GM18526 (cell line): ENCODE results near the gene TAS2R10.

Source experiments
- POLR2A ChIP-seq: IDR thresholded peaks from 3 replicates; pipeline ENCODE4 v1.6.1; 2011; ENCODE audit not compliant: insufficient read length; ENCODE audit errors: extremely low read depth

The TAS2R10 gene, protein sequence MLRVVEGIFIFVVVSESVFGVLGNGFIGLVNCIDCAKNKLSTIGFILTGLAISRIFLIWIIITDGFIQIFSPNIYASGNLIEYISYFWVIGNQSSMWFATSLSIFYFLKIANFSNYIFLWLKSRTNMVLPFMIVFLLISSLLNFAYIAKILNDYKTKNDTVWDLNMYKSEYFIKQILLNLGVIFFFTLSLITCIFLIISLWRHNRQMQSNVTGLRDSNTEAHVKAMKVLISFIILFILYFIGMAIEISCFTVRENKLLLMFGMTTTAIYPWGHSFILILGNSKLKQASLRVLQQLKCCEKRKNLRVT

DNA sequence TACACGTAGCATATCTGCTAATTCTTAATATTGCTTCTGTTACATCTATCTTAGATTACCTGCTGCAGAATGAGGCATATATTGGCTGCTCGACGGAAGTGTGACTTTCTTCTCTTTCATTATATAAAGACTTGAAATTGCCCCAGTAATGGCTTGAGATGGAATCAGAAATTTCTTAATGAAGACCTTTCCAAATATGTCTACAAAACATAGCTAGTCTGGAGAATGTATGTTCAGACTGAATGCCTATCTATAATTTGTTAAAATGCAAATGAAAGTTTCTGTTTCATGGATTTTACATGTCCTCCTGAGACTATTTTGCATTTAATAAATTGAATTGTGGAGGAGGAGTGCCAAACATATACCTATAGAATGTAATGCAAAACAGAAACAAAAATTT is at the start of gene TAS2R10:
Gene TAS2R10, minus strand, starts transcription at position 101 of the 400 bp plus-strand sequence. Its CDS starts 89 bp downstream, at position 12.
- TF ChIP-seq POLR2A = no peak

DNA sequence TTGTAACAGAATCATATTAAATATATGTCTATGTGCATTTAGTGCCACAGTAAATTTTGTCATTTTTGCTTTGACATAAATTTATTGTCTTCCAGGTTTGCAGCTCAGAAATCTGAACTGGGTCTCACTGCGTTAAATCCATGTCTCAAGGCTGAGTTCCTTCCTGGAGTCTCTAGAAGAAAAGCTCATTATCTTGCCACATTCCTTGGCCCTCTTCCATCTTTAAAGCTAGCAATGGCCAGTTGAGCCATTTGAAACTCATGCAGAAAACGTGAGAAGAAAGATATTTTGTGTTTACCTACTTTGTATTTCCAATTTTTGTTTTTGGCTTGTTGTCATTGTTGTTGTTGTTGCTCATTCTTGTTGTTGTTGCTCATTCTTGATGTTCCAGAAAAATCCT is 47.2 kb upstream of the TAS2R10 start:
- TF ChIP-seq POLR2A = no peak

DNA sequence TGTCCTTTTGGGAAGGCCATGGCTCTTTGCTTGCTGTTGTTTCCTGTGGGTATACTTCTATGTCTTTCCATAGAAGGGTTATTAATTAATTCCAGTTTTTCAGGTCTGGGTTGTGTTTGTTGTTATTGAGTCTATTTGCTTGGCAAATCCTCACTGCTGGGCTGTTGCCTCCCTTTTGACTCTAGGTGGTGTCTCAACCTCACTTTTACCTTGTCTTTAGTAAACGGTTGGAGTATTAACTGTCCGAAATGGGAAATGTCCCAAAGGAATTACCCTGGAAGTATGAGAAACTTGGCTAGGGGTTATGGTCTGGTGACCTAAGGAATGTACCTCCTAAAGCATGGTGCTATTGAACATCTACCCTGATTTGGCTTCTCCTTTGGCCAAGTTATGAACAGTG is 41.2 kb upstream of the TAS2R10 start:
- TF ChIP-seq POLR2A = no peak

DNA sequence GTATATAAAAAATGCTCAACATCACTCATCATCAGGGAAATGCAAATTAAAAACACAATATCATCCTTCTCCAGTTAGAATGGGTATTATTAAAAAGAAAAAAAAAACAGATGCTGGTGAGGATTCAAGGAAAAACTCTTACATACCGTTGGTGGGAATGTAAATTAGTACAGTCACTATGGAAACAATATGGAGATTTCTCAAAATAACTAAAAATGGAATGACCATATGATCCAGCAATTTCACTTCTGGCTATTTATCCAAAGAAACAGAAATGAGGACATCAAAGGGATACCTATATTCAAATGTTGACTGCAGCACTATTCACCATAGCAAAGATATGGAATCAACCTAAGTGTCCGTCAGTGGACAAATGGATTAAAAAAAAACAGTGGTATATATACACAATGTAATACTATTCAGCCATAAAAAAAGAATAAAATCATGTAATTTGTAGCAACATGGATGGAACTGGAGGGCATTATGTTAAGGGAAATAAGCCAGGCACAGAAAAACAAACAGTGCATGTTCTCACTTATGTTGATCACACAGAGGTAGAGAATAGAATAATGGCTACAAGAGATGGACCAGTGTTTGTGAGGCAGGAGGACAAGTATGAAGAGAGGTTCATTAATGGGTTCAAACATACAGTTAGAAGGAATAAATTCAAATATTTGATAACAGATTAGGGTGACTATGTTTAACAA is 37.5 kb upstream of the TAS2R10 start:
- no peak for TF ChIP-seq POLR2A

DNA sequence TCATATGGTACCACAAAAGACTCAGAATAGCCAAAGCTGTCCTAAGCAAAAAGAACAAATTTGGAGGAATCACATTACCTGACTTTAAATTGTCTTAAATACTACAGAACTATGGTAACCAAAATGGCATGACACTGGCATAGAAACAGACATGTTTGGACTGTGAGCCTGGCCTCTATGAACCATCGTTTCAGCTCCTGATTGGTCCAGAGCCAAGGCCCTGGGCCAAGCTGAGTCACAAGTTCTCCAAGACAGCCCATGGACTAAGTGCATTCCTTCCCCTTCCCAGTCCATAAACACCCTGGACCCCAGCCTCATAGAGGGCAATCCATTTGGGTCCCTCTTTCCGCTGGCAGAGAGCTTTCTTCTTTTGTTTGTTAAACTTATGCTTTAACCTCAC is 35.2 kb upstream of the TAS2R10 start:
- no peak for TF ChIP-seq POLR2A

DNA sequence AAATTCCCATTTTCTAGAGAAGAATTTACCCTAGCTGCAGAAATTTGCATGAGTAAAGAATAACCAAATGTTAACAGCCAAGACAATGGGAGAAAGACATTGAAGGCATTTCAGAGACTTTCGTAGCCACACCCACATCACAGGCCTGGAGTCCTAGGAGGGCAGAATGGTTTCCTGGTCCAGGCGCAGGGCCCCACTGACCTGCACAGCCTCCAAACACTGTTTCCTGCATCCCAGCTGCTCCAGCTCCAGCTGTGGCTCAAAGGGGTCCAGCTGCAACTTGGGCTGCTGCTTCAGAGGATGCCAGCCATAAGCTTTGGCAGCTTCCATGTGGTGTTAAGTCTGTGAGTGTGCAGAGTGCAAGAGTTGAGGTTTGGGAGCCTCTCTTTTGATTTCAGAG is 29.6 kb upstream of the TAS2R10 start:
- TF ChIP-seq POLR2A = no peak

DNA sequence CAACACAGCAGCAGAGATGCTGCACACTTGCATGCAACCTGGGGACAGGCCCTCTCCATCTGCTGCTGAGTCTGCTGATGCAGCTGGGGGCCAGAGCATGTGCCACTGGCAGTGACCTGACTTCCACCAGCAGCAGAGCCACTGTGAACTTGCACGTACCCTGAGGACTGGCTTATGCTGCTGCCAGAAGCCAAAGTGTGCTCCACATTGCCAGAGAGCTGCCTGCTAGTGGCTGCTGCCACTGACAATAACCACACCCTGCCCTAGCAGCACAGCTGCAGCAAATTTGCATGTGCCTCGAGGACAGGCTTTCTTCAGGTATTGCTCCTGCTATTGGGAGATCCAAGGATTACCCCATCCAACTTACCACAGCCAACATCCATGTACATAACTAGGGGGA is 27.6 kb upstream of the TAS2R10 start:
- no peak for TF ChIP-seq POLR2A

DNA sequence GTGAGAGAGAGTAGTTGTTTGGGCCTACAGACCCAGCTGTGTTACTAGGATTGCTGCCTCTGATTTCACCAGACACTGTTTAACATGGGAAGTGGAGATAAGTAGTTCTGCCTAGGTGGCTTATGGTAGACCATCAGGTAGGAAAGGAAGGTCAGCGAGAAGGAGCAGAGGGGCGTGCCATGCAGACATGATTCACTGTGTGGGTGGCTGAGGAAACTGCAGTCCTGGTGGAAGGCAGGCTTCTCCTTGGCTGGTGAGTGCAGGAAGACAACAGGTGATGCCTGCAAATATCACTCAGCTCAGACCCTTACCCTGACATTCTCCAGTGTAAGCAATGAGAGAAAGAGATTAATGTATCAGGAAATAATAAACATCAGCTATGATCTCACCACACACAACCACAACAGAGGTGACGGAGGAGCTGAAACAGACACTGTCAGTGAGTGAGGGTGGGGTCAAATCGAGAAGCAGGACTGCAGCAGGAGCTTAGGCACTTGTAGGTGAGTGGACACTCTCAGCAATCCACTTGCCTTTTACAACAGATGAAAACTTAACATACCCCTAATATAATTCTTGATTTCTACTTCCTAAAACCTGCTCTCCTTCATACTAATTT is 25.2 kb upstream of the TAS2R10 start:
- no peak for TF ChIP-seq POLR2A

DNA sequence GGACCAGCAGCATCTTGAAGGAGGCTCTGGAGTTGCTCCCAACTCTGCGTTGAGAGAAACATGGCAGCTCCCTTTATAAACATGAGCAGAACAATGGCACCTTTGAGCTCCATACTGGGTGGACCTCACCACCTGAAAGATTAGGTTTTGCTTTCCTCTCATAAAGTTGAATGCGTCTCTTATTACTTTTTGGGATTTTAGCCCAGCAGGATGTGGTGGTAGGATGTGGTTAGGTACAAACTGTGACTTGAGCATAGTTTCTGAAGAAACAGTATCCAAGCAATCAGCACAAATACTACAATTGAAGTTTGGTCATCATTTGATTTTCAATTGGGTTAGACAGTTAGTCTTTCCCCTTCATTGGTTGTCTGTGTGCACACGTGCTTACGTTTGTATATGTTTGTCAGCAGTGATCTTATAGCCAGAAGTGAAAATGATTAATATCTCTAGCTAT is 23.3 kb upstream of the TAS2R10 start, which contains the start of gene PRR4:
Gene PRR4, minus strand, starts transcription at position 51 of the 454 bp plus-strand sequence. Its CDS starts 38 bp downstream, at position 13.
- TF ChIP-seq POLR2A = no peak

DNA sequence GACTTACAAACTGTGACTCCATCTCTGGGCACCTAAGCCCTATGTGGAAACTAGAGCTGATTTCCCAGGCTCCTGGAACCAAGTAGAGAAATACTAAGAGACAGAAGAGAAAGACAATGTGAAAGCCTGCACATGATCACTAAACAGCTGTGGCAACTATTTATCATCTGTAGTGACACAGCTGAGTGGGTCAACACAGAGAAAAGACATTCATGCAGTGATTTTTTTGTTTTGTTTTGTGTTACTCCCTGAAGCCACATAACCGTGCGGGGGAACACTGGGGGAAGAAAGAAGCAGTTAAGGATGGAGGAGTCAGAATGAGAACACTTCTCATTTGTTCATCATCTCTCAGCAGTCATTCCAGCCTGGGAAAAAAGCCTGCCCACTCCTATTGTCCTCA is 21.6 kb upstream of the TAS2R10 start:
- TF ChIP-seq POLR2A = no peak

DNA sequence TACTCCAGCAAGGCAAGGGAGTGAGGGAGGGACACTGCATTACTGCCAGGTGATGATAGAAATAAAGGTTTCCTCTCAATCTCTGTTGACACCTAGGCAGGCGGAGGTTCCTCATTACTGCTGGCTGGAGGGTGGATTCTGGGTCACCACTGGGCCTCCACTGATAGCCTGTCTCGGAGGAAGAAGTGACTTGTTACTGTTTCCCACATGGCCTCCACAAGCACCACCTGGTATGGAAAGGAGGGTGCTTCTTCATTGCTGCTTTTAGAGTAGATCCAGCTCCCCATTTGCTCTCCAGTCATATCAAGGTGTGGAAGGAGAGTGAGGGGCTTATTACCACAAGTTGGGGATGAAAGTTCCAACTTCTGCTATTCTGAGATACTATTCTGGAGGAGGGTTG is 16.7 kb upstream of the TAS2R10 start:
- TF ChIP-seq POLR2A = no peak

DNA sequence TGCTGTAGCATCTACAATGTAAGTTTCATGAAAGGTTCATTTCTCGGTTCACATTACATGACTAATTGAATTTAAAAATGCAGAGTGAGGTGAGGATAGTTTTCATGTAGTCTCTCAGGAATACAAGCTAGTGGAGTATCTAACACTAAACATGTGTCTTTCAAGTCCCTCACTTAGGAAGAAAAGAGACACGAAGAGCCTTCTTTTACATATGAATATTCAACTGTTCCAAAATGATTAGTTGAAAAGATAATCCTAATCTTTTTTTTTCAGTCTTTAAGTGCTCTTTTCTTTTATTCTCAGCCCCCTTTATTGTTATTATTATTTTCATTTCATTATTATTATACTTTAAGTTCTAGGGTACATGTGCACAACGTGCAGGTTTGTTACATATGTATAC is 12.3 kb upstream of the TAS2R10 start:
- TF ChIP-seq POLR2A = no peak

DNA sequence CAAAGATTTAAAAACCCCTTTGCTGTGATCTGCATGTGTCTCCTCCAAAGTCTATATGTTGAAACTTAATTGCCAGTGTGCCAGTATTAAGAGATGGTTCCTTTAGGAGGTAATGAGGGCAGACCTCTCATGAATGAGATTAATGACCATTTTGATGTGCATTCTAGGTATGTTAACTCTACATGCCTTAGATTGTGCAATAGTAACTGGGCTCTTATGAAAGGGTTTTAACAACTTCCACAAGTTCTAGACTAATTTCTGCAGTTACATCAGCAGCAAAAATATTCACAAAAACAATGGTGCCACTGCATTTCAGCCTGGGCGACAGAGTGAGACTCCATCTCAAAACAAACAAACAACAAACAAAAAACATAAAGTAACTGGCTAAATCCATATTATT is 3.8 kb upstream of the TAS2R10 start:
- no peak for TF ChIP-seq POLR2A

DNA sequence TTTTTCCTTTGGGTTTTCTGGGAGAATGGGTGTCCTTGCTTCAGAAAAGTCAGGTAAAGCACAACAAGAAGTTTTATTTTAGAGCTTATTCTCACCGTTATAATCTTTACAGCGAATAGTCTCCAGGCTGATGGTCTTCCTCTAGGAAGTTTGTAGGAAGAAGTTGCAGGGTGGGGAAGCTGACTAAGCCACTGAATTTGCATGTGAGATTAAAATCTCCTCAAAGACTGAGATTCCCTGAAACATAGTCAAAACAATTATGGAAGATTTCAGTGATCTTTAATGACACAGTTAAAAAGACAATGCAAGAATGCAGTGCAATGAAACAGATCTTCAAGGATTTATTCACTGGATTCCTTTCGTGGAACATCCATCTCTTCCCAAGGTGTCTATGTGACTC is 1.2 kb downstream of the TAS2R10 start:
- no peak for TF ChIP-seq POLR2A

DNA sequence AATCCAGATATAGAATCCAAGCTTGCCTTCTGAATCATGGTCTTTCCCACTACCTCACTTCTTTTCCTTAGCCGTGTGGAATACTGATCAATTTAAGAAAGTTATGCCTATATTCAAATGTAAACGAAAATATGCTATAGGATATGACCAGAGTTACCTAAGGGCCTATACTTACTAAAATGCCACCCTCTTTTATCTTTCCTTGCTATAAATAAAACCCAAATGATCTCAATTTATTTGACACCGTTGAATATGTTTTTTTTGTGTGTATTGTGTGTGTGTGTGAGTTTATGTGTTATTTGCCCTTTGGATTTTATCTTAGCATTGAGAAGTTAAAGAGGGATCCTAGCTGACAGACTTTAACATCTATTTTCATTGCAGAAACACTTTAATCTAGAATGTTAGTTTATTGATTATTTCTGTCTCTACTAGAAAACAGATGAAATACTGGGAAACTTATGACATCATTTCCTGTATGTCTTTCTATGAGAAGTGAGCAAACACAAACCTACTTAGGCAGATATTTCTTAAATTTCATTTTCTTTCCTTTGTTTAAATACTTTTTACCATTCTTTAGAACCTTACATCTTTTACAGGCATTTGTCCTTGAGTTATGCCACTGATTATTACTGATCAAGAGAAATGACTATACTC is 14.1 kb downstream of the TAS2R10 start:
- no peak for TF ChIP-seq POLR2A

DNA sequence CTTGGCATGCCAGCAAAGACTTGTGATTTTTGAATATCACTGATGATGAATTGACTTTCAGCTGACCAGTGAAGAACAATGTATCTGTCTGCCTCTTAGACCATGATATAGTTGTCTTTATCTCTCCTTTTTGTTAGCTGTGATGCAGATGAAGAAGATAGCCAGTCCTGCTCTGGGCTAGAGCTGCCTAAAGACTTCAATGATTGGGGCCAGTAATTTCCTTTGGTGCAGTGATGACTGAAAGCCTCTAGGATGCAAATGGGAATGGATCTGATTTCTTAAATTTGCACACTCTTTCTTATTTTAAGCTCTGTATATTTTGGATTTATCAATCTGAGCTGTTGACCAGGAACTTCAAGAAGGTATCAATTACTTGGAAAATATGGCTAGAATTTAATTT is 16.1 kb downstream of the TAS2R10 start, which contains the start of gene TAS2R9:
Gene TAS2R9, minus strand, starts transcription at position 101 of the 400 bp plus-strand sequence. Its CDS starts 93 bp downstream, at position 8.
- no peak for TF ChIP-seq POLR2A
